SKM-1 treated with dmso at 0.1 percent for 144 hours (cell line): Measurements from ENCODE around the gene LRRC4C.

ENCODE experiments used
- DNase-seq: peaks from one replicate; lab custom pipeline; 2025; ENCODE audit not compliant: unreplicated experiment; lab: John Stamatoyannopoulos, UW

The LRRC4C gene

DNA sequence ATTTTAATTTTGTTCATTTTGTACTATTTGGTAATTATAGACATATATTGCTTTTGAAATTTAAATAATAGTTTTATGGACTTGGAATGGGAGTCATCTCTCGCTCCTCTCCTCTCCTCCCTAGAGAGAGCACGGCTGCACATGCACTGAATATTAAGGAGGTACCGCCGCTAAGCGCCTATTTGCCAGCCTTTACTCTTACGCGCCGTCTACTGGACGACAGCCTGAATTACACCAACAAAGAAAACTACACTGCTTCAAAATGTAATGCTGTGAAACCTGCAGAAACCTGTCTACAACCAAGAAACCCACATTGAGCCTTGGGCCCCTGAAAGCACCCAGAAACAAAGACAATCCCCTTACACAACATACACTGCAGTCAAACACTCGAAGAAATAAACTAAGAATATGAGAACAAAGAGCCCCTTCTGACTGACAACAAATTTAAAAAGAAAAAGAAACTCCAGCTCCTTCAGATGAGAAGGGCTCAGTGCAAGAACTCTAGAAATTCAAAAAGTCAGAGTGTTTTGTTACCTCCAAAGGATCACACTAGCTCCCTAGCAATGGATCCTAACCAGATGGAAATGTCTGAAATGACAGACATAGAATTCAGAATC lies 737.2 kb downstream of the LRRC4C start:
- DNase-seq: no peak

DNA sequence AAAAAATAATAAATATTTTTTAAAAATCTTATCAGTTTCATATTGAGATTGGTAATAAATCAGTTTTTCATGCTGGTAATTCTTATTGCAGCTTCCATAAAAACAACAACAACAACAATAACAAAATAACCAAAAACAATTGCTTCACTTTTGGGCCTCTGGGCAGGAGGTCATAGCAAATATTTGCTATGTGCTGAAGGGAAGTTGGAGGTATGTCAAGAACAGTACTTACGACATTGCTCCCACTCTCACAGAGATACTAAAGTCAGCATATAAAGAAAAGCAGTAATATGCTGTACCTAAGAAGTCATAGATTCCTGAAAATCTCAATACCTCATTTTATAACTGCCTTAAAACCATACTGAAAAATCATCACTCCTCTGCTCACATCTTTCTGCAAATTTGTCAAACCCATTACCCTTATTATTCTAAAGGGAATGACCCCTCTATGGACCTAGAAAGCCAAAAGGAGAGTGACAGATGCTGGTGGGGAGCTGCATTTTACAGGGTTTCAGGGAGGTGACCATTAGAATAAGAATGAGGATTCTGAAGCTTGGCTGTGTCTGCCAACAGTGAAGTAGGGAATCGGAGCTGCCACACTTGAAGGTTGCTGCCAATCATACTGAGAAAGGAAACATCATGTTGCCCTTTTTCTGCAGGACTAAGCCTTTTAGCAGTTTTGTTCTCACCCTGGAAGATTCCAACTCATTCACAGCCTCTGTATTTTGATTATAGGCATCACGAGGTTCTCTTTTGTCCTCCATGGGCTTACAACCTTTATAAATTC lies 742.9 kb downstream of the LRRC4C start:
- DNase-seq: no peak

DNA sequence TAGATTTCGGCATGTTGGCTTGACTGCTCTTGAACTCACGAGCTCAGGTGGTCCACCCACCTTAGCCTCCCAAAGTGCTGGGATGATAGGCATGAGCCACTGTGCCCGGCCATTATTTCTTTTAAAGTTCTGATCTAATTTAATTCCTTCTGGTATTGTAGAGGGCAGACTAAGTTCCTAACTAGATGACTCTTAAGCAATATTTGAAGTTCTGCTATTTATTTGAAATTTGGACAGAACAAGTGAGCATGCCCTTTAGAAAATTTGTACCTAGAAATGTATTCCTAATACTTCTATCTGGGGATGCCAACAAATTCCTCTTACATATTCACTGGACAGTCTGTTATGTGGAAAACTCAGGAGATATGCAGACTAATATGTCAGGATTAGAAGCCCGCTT lies 746.4 kb downstream of the LRRC4C start:
- DNase-seq: no peak

DNA sequence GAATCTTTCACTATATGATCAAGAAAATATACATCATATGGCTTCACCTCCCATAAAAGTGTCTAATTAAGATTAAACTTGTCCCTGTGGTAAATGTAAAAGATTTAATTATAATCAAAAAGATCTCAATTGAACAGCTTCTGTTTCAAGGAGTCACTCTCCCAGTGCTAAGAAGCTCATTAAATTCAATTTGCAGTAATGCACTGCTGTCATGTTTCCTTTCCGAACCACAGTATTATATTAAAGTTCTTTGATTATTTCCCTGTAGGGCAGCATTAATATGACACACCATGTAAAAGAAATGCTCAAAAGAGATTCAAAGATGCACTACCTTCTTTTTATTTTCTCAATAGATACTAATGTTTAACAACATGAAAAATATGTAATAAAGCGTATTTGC lies 758.4 kb downstream of the LRRC4C start:
- DNase-seq: no peak

DNA sequence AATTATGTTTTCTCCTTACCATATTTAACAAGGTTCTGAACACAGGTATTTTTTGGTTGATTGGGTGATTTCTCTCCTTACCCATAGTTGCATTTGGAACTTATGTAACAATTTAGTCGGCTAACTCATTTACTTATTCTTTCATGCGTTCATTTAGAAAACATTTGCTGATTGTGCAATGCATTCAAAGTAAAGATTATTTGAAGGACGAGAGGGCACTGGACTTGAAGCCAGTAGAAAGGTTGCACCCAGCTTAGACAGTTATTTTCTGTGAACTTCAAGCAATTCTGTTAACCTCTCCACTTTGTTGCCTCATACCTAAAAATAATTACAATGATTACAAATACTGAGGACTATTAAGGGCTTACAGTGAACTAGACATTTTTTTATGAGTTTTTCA lies 769.6 kb downstream of the LRRC4C start:
- DNase-seq: no peak

DNA sequence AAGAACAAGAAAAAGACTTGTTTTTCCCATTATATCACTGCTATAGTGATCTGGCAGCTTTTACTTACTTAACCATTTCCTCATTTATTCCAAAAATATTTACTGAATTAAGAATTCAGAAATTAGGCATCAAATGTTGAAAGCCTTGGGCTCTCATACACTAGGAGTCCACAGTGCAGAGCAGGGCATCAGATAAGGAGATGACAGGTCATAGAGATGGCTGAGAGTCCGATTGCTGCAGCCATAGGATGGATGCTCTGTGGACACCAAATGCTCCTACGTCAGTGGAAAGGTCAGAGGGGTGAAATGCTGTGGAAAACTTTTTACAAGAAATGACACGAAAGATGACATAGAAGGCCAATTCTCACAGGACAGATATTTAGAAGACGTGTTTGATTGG lies 771.1 kb downstream of the LRRC4C start:
- DNase-seq: no peak

DNA sequence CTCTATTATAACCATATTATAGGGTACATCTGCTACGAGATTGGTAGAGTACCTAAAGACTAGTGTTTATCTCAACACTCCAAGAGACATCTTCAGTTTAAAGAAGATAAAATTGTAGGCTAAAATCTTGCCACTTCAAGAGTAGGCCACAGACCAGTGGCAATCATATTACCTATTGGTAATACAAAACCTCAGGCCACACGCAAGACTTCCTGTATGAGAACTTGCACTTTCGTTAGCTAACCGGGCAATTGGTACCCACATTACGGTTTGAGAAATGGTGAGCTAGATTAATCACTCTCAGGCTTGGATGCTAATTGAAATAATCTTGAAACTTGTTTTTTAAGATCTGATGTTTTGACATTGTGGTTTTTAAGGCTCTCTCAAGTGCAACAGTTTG lies 772.7 kb downstream of the LRRC4C start:
- DNase-seq: no peak

DNA sequence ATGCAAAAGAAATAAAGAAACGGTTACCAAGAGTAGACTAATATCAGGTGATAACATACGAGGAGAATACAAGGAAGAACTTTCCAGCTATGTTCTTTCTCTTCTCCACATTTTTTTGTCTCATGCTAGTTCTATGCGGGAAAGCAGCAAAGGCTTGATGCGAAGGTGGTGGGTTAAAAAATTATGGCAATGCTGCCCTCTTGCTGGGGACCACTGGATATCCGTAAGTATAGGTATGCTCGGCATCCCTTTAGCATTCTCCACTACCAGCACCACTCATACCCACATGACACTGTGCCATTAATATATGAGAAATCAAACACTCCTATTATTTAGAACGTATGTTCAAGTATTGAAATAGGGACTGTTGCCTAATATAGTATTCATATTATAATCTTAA lies 776.4 kb downstream of the LRRC4C start:
- no peak for DNase-seq

DNA sequence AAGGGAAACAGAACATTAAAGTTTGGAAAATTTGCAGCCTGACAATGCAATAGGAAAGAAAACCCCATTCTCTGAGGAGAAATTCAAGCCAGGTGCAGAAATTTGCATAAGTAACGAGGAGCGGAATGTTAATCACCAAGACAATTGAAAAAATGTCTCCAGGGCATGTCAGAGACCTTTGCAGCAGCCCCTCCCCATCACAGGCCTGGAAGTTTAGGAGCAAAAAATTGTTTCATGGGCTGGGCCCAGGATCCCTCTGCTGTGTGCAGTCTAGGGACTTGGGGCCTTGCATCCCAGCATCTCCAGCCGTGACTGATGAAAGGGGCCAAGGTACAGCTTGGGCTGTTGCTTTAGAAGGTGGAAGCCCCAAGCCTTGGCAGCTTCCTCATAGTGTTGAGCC lies 780.2 kb downstream of the LRRC4C start:
- no peak for DNase-seq

DNA sequence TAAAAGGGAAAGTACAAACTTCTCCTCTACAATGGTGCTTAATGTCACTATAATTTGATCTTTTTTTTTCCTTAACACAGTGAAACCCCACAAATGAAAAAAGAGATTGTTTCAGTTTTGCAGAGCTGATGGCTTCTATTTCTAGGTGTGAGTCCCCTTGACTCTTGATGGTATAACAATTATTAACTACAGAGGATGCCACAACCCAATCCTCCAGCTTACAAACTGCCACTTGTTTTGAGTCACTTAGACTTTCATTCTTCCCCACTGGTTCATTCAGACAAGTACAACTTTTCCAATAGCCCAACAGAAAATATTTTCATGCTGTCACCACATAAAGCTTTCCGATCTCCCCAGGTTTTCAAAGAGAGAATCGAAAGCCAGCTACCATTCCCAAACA lies 812.2 kb downstream of the LRRC4C start:
- DNase-seq: no peak

DNA sequence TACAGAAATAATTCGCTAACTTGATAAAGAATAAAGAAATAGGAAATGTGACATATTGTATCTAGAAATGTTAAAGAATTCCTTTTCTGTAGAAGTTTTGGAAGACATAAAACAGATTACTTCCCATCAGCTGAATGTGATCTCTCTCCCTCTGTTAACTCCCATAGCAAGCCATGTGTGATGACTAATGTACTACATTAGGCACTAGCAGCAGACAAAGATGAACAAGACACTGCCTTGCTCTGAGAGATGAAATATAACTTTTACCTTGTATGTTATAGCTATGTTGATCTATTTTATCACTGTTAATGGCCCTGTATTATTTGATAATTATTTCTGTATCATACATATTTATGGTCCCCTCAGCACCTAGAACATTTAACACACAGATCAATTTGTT lies 817.2 kb downstream of the LRRC4C start:
- no peak for DNase-seq

DNA sequence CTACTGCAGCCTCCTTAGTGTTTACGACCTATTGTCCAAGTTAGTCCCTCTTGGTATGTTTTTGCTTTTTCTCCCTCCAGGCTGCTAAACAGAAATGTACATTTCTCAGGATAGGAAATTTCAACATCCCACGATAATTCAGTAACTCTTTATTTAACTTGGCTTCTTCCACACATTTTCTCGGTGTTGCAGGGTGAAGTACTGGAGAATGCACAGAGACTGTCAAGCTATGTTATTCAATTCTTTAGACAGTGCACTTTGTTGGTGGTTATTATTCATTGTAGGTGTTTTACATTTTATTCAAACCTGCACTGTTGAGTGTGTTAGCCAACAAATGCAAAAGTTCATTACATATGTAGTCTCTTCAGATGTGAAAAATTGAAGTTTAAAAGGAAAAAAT lies 839.8 kb downstream of the LRRC4C start:
- DNase-seq: no peak

DNA sequence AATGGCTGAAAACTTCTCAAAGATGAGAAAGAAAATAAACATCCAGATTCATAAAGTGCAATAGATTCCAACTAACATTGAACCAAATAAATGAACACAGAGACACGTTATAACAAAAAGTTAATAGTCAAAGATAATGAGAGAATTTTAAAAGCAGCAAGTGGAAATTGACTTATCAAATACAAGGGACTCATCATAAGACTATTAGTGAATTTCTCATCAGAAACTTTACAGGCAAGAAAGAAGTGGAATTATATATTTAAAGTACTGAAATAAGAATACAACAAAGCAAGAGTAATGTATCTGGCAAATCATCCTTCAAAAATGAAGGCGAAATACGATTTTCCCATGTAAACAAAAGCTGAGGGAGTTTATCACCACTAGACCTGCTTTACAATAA lies 852.7 kb downstream of the LRRC4C start:
- DNase-seq: no peak

DNA sequence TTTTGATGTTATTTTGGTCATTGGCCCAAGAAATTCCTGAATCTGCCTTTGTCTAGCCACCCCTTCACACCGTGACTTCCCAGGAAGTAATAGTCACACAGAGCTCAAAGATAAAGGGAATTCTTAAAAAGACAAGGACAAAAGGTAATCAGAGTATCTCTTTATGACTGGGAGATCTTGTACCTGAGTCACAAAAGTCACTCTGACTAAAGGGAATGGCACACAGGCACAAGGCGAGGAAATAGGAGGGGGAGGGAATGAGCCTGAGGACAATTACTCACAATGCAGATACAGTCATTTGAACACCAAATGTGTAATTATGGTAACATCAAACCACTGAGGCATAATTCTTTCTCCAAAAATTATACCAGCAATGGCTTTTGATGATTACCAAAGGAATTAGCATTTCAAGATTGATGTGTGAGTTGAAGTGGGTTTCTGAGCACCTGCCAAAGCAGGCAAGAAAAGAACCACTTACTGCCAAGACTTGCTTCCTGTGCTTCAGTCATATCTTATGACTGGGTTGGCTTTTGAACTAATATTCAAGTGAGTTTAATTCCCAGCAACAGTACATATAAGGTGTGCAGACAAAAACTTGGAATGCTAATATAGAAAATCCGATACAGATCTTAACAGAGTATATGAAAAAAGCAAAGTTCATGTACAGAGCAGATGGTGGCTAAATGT lies 856.4 kb downstream of the LRRC4C start:
- no peak for DNase-seq

DNA sequence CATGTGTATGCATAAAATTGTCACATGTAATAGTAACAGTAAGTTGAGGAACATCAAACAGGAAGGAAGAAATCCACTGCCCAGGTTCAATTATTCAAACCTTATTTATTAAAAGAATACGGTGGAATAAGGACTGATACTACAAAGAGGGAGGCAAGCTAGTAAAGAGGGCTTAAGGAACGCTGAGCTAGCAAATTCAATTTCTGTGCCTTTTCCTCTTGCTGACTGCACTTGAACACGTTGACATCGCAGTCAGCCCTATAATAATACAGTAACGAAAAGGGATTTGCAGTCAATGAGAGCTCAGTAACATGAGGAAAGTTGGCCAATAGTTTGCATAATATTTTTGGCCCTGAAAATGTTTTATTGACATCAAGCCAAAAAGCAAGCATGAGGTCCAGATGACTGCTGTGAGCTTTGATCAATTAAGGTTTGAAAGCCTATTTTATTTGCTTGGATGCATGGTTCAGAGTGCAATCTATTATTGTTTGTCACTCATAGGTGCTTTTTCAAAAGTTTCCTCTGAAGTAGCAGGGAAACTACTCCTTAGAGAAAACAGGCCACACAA lies 861.8 kb downstream of the LRRC4C start:
- DNase-seq: no peak

DNA sequence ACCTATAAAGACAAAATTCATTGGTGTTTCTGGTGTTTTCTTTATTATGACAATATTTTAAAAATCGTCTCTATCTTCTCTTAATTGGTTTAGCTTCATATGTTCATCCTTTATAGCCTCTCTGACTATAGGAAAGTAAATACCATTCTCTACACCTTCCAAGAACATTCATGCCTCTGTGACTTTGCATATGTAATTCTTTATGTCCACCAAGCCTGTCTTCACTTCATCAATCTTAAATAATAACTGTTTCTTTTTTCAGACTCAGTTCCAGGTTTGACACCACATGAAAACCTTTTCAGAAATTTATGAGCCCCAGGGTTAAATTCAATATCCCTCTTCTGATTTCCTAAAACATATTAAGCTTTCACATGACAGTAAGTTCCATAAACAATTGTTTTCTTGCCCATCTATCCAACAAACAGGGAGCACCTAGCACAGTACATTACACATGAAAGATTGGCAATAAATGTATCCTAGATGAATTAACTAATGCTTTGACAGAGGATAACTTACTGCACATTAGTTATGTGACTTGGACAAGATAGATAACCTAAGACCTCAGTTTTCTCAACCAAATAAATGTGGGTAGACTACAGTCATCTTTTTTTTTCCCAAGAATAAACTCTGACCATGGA lies 886.1 kb downstream of the LRRC4C start:
- no peak for DNase-seq

DNA sequence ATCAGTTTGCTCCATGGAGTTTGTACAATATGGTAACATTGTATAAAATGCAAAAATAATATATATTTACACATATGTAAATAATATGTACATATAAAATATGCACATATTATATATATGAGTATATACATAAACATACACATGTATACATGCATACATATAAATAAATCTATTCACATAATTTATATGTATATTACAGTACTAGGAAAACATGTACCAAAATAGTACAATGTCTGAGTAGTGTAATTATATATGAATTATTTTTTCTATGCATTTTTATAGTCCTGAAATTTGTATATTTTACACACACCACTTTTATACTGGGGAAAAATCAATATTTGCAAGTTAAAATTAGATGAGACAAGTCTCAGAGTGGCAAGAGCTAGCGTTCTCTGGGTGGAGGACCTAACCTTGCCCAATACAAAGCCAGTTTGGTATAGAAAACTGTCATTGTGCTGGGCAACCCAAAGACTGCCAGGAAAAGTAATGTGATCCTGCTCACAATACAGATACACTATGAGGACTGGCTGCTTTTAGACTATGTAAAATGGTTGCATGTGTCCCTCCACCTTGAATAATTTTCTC lies 889.4 kb downstream of the LRRC4C start:
- no peak for DNase-seq

DNA sequence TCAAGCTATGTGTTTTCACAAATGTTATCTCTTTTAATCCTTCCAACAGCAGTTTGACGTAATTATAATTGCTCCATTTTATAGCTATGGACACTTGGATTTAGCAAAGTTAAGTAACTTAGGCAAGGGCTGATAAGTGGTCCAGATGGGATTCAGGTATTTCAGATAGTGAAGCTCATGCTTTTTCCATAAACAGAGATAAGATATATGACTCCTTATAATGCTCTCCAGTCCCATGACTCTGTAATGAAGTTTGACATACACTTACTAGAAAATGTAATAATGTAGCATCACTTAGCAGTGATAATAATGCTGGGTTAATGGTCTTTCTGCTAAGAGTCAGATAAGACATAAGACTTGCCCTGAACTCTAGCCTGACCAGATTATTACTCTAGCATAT lies 892.1 kb downstream of the LRRC4C start:
- no peak for DNase-seq

DNA sequence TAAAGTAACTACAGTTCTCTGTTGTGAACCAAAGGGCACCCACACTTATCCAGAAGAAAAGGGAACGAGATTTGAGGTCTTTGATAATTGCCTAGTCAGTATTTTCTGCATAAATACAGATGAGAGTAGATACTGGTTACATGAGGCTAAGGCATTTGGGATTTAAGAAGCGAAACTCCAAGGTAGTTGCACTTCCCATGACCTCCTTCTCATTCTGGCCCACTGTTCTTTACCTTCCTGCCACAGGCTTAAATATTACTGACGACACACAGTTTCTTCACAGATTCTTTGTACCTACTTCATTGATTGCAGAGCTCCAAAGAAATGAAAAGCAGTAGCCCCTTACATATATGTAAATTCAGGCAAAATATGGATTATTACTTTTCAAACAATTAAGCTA lies 915.3 kb downstream of the LRRC4C start:
- no peak for DNase-seq

DNA sequence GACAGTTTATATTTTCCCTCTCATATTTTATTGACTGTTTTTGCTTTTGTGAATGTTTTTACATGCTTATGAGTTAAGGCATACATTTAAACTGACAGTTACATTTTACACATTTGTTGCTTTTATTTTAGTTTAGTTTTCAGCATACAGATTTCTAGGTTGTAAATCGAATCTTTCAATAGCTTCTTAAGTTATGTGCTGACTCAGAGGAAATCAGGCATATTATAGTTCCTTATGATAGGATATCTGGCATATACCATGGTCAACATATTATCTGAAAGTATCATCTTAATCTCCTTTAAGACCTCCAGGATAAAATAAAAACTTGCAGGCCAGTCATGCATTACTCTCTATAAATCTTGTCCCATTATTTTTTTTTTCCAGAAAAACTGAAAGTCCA lies 916.6 kb downstream of the LRRC4C start:
- no peak for DNase-seq

DNA sequence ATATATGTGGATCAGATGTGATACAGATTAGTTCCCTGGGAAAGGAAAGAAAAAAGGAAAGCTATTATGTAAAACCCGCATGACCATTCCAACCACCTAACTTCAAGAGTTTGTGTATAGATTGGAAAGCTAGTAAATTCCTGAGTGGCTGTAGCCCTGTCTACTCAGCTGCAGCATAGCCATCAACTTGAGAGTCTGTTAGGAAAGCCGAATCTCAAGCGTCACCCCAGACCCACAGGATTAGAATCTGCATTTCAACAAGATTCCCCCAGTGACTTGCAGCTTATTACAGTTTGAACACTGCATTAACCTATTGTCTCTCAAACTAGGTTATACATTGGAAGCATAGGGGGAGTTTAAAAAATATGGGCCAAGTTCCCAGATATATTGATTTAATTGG lies 921.7 kb downstream of the LRRC4C start:
- DNase-seq: no peak
